Neural crest cell (in vitro differentiated cells): ENCODE data around the gene LINC01488. TPM values are rescaled to one million over a fixed set of nuclear protein-coding genes. Genes with fewer than 3 reads are reported as not detected.

ENCODE experiments used
- DNase-seq: peaks from one replicate; pipeline ENCODE4 v3.0.0; 2021; ENCODE audit warnings: low read depth, mixed read lengths, low spot score
- H3K27ac Mint-ChIP-seq: one replicate; pipeline ENCODE4 v1.8.0; 2021; ENCODE audit warnings: mild to moderate bottlenecking, mixed read lengths; ENCODE audit not compliant: unreplicated experiment
- H3K27me3 Mint-ChIP-seq: 2 replicates; pipeline ENCODE4 v1.8.0; 2021; ENCODE audit warnings: low read depth, mild to moderate bottlenecking, mixed read lengths
- H3K36me3 Mint-ChIP-seq: 2 replicates; pipeline ENCODE4 v1.8.0; 2021; ENCODE audit warnings: low read depth, mild to moderate bottlenecking, mixed read lengths
- H3K4me1 Mint-ChIP-seq: 2 replicates; pipeline ENCODE4 v1.8.0; 2021; ENCODE audit warnings: mixed read lengths
- H3K4me3 Mint-ChIP-seq: one replicate; pipeline ENCODE4 v1.8.0; 2021; ENCODE audit warnings: mild to moderate bottlenecking, mixed read lengths
- H3K9me3 Mint-ChIP-seq: 2 replicates; pipeline ENCODE4 v1.8.0; 2021; ENCODE audit warnings: mixed read lengths
- CTCF ChIP-seq: fragments of 200-600 bp; sonication (generic); conservative IDR thresholded peaks from 2 replicates; pipeline ENCODE4 v1.5.0; 2021; ENCODE audit warnings: antibody characterized with exemption, mild to moderate bottlenecking
- total RNA-seq: library from RNA; stranded (reverse); gene quantifications from 2 replicates; pipeline ENCODE4 v1.2.1, GENCODE V29; 2021

The LINC01488 gene
- total RNA-seq, 1 donor from 2014 or later = not detected

GRCh38 chr11:69524291-69524882, 42.9 kb downstream of the LINC01488 start:
- no peak for TF ChIP-seq CTCF
- Mint-ChIP-seq H3K4me3 (no peak overlapping the region), H3K27ac (no peak overlapping the region), H3K27me3 (peaks cover 1% of the 10 kb centered on the region), H3K9me3 (peaks cover 2% of the 10 kb centered on the region), H3K36me3 (no peaks in the 10 kb centered on the region), H3K4me1 (peaks cover 21% of the 10 kb centered on the region)
- no peak for DNase-seq

- no peak for TF ChIP-seq CTCF
- Mint-ChIP-seq H3K27ac (no peak overlapping the region), H3K9me3 (peaks cover 2% of the 10 kb centered on the region), H3K4me1 (peaks cover 23% of the 10 kb centered on the region), H3K27me3 (peaks cover 2% of the 10 kb centered on the region), H3K36me3 (no peaks in the 10 kb centered on the region), H3K4me3 (no peak overlapping the region)
- DNase-seq = no peak
Measured at GRCh38 chr11:69524991-69525411, 43.5 kb downstream of the LINC01488 start.

- no peaks in the 10 kb centered on the region for H3K9me3 Mint-ChIP-seq
- H3K36me3 Mint-ChIP-seq = no peaks in the 10 kb centered on the region
- H3K4me1 Mint-ChIP-seq = peaks cover 17% of the 10 kb centered on the region
- no peak for TF ChIP-seq CTCF
- peaks cover 2% of the 10 kb centered on the region for H3K27me3 Mint-ChIP-seq
- no peak overlapping the region for H3K4me3 Mint-ChIP-seq
- no peak for DNase-seq
- no peak overlapping the region for H3K27ac Mint-ChIP-seq
Measured at GRCh38 chr11:69525516-69526452, 44.3 kb downstream of the LINC01488 start.

- no peak overlapping the region for H3K27ac Mint-ChIP-seq
Measured at GRCh38 chr11:69526453-69526810, 45.0 kb downstream of the LINC01488 start.

GRCh38 chr11:69529001-69529400, 47.5 kb downstream of the LINC01488 start:
- no peak for TF ChIP-seq CTCF
- DNase-seq = no peak
- peak overlapping the region; percentile 31 for H3K27ac Mint-ChIP-seq
- no peaks in the 10 kb centered on the region for H3K36me3 Mint-ChIP-seq
- no peak overlapping the region for H3K4me3 Mint-ChIP-seq
- H3K9me3 Mint-ChIP-seq = no peaks in the 10 kb centered on the region
- H3K27me3 Mint-ChIP-seq = peaks cover 2% of the 10 kb centered on the region
- H3K4me1 Mint-ChIP-seq = peaks cover 15% of the 10 kb centered on the region

More at GRCh38 chr11:69526453-69526810, 45.0 kb downstream of the LINC01488 start:
- H3K36me3 Mint-ChIP-seq = no peaks in the 10 kb centered on the region
- H3K27me3 Mint-ChIP-seq = peaks cover 2% of the 10 kb centered on the region
- no peak for TF ChIP-seq CTCF
- H3K4me3 Mint-ChIP-seq = no peak overlapping the region
- peaks cover 17% of the 10 kb centered on the region for H3K4me1 Mint-ChIP-seq
- H3K9me3 Mint-ChIP-seq = no peaks in the 10 kb centered on the region
- no peak for DNase-seq
